GM19043 (cell line): ENCODE results near the gene PRR29.

Experiments used
- ATAC-seq: cut with Tn5 transposase; IDR thresholded peaks from one replicate; pipeline ENCODE4 v1.9.1; 2021; ENCODE audit warnings: low read depth; ENCODE audit not compliant: unreplicated experiment

PRR29 gene

DNA sequence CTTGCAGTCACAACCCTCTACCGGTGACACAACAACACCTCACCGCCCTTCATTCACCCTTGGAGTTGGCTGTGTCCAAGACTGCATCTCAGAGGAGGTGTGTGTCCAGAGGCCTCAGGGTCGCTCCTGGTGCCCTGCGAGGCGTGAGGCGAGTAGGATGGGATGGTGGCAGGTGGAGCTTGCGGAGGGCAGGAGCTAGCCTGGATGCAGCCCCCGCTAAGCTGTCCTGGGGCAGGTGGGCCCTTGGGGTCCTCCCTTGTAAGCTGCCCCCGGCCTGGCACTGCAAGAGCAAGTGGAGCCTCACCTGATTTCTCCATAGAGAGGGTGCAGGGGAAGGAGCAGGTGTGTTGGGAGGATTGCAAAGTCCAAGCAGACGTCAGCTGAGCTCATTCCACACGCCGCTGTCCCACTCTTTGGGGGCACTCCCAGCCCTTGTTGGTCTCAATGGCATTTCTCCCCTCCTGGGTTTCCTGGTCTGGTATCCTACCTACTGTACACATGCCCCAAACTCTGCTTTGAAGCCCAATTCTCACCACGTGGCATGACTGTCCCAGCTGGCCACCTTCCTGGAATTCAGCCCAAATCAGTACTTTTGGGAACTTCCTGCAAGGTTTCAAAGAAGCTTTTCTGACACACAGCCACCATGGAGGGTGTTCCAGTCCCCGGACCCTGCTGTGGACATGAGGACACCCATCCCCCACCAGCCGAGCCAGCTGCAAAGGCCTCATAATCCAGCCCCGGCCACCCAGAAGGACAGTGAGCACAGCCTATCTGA lies 40.4 kb downstream of the PRR29 start:
- no peak for ATAC-seq

DNA sequence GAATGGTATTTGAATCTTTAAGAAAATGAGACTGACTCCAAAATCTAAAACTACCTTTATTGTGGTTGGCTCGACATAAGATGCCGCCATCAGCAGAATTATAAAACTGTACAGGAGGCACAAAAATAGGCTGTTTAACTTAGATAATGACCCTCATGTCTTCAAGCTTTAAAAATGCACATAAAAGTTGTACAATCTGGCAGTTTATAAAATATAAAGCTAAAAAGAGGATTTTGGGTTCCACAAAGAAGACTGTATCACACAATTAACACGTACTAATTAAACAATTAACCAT lies 40.9 kb downstream of the PRR29 start:
- no peak for ATAC-seq

DNA sequence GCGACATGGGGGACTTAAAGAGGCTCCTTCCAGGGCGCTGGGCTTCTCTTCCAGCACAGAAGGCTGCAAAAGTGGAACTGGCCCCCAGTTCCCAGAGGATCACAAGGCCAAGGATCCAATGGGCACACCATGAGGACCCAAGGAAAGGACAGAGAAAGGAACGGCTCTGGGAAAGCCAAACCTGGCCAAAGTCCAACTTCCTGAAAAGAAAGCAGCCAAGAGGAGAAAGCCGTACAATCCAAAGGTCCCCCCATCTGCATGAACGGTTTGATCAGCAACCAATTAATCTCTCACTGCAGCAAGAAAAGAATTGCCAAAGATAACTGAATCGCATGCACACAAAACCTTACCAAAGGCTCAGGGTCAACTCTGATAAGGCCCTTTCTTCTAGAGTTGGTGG lies 42.1 kb downstream of the PRR29 start:
- ATAC-seq: no peak

DNA sequence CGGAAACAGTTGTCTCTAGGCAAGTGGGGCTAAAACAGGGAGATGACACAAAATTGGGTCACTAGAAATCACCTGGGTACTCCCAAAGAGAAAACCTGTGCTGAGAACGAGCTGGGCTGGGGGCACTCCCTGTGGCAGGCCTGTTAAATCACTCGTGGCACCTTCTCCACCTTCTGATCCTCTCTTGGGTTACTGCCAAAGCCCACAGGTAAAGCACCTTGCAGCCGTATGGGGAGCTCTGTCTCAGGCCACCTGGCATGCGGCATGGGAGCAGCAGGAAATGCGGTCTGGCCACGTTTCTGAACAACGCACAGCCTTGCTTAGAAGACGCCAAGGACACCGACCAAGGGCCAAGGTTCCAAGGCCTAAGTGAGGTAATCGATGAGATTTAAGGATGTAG lies 43.8 kb downstream of the PRR29 start:
- no peak for ATAC-seq

DNA sequence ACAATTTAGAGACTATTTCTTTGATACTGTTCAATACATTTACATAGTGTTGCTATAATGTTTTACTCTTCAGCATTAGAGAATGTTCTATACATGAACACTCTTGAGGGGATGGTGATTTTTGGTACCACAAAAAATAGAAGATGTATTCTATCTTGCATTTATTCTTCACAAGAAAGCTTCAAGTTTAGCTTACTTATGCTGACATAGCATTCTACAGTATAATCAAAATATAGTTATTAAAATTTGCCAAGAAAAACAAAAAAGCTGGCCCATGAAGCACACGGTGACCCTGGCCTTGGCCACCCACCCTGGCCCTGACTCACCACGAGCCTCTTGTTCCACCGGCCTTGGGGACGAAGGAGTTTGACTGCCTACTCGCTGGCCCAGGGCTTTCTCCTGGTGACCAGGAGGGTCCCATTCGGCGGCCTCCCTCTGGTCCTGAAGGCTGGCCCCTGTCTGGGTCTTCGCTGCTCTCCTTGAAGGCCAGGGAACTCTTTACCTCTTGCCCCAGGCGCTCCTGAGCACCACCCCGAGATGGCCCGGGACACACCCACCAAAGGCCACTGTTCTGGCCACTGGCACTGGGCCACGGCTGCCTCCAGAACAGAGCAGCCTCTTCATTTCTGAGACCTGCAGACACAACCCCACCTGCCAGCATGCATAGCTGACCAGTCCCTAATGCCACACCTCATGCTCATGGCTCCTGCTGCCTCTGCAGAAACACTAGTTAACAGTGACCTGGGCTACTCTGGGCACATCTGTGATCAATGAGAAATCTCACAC lies 44.7 kb downstream of the PRR29 start:
- no peak for ATAC-seq

DNA sequence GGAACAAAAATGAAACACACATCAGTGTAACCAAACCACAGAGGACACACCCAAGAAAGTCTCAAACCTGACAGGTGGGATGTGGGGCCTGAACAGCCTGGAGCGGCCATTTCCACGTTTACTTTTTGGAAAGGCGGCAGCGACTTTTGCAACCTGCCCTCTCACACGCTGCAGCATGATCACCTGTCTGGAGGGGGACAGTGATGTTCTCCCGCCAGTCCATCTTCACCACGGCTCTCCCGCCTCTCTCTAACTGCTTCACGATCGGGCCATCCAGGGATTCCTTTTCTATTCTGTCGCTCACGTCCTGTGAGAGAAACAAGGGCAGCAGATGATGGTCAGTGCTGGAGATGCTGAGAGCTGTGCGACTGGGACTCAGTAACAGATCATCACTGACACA lies 47.0 kb downstream of the PRR29 start:
- no peak for ATAC-seq

DNA sequence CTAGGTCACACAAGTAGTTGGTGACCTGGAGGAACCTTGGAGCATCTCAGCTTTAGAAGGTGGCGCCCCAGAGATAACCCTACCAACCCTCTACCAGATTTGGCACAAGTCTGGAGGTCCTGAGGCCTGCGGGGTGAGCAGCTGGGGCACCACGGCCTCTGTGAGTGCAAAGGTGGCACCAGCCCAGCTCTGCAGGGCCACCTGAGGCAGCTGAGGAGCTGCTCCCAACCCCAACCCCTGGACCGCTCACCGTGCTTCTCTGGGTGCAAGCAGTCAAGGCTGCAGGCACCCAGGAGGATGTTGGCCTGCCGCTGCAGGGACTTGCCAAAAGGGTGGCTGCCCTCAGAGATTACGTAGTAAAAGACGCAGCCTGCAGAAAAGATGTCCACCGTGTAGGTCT lies 50.7 kb downstream of the PRR29 start:
- no peak for ATAC-seq

DNA sequence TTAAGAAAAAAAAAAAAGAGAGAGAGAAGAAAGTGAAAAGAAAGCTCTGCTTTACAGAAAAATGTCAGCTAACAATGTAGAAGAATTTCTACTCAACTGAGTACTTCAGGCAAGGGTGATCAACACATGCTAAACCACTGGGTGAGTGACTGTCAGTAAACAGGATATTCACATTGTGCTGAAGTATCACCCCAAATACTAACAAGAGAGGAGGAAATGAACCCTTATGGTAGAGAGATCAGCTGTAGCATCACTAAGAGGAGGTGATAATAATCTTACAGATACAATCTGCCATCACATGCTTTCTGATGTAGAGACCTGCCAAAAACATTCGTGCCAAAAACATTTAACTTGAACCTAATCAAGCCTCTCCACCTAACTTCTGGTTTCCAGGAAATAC lies 53.0 kb downstream of the PRR29 start:
- ATAC-seq: no peak

DNA sequence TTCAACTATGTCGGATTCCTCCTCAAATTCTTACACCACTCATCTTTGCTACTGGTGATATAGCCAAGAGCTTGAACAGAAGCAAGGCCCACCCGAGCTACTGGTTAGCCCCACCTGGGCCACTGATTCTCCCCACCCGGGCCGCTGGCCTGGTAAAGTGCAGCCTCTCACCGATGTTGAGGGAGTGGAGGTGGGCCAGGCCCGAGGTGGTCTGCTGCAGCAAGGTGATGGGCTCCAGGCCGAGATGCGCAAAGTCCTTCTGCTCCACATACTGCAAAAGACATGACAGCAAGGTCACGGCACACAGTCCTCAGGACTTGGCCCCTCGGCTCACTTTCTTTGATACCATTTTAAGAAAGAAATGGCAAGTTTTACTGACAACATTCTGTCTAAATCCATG lies 55.0 kb downstream of the PRR29 start:
- ATAC-seq: no peak
